Activated gamma-delta T cell treated with anti-CD3 and anti-CD28 coated beads, Interleukin-2, amount 50 U/mL, for 16 hours (primary cell): ENCODE data around the gene NEK4.
"Not testable (repeated sequence)": the region's sequence is repeated elsewhere in the genome, so short reads cannot be mapped to it uniquely, and the experiment has no call there.

ENCODE experiments used
- DNase-seq: peaks from one replicate; pipeline ENCODE4 v3.0.0-alpha.2; 2020; ENCODE audit warnings: low read depth

NEK4 gene

DNA sequence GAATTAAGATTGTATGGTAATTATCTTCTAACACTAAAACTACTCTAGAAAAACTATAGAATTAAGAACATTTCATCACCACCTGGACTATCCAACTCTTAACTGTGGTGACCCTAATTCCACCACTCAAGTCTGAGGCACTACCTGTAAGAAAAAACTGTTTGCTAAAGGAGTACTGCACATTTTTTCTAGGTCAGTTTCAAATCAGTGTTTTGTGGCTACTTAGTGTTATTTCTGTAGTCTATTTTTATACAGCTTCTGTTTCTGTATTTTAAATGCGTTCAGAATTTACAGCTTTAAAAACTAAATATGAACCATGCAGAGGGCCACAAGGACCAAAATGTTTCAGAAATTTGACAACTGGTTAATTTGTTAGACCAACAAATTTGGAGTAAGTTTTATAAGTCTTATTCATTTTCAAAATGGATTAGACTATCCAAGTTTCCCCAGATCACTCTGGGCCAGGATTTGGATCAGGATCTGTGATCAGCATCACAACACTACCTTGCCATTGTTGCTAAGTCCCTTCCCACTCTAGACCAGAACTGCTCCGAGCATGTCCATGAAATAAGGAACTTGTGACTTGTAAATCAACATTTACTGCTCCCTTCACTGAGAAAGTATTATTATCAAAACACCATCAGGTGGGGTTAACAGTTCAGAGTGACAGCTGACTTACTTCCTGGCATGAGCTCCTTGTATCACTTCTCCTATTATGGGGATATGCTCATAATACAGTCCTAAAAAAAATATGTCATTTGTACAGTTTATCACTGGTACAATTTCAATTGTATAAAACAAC, 73.7 kb downstream of the NEK4 start:
- no peak for DNase-seq

DNA sequence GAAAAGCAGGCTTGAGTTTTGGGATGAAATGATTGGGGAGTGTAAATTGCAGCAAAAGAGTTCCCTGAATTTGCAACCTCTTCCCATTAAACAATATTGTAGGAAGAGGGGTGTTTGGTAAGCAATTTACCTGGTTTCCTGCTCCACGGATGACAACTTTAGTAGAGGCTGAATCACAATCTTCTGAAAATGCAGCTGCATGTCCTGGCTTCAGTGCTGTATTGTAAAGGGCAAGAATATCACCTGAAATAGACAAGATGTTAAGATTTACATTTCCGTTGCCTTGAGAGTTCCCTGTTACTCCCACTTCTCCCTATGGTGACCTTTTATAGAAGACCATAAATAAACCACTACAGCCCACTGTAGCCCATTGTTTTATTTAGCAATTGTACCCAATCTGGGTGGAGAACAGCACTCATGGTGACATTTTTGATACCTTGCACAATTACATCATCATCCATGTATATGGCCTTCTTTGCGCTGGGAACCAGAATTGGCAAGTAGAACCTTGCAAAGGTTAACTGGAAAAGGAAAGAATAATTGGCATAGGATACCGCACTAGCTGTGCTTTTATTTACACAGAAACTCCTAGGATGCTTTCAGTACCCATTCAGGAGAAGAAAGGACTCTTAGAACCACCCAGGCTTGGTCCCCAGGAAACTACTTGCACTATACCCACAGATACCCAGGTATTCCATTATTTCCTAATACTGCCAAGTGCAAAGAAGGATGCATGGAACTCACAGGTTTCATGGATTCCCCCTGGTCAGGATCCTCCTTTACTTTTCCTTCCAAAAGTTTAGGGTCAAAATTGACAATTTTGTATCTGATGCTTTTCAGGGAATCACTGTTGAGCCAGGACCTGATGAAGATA, 74.7 kb downstream of the NEK4 start:
- no peak for DNase-seq

DNA sequence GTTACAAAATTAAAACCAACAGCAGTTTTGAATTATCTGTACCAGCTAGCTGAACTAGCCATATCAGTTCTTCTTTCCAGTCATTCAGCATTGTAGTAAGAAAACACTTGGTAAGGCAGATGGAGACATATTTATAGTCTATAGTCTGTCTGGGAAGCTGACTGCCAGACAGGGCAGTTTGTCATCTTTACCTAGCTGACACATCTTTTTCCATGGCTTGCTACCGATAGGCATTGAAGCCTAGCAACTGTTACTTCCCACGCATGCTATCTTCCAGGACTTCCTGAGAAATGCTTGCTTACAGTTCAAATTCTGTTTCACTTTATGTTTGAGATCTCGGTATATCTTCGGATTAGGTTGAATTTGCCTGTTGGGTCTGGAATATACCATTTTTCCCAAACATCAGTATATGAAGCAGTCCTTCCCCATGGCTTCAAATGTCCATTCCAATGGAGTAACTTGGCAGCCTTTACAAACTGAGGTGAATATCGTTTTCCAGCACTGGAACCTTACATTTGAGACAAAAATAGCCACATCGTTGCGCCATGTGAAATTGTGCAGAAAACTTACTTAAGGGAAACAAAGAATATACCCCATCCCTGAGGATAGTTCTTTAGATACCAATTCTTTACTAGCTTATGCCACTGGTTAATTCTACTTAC, 76.1 kb downstream of the NEK4 start:
- no peak for DNase-seq

DNA sequence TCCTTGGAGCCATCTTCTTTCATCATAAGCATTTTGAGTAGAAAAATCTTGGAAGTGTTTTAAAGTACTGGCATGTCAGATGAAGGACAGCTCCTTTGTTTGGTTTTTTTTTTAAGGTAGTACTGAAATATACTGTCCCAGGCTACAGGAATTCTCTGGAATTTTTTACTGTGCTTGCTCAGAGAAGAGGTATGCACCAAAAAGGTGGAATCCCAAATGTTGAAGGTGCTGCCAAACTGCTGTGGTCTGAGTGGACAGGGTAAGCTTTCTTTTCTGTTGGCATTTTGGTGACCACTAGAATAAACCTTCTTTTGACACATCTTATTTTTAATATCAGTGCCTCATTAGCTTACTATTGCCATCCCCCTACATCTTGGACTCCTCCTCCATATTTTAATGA, 77.7 kb downstream of the NEK4 start:
- DNase-seq = no peak

DNA sequence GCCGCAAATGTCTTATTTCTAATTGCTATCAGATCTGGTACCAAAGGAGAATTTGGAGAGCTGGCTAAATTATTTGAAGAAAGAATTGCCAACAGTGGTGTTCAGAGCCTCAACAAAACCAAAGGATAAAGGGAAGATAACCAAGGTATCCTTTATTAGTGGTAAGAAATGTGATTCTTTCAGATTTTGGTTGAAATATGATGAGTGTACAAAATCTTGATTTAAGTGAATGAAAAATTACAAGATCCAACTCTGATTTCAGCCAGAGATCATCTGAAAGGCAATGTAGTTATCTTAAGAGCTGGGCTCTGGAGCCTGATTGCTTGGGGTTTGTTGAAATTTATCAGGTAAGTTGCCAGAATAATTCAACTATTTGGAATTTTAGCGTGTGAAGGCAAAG, 80.2 kb downstream of the NEK4 start:
- DNase-seq = no peak

DNA sequence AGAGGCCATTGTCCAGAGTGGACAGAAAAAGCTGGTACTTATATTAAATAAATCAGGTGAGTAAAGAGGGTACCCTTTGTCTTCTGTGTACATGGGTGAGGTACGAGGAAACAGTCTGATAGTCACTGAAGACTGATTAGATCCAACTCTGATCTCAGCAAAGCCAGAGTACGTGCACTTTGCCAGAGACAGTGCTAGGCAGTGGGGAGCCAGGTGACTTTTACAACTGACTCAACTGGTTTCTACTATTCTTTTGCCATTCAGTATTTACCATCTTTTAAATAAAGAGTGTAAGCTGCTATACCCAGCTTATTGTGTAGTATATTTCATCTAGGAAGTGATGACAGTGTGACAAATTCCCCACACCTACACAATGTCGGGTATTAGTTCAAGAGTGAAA, 81.6 kb downstream of the NEK4 start:
- no peak for DNase-seq

DNA sequence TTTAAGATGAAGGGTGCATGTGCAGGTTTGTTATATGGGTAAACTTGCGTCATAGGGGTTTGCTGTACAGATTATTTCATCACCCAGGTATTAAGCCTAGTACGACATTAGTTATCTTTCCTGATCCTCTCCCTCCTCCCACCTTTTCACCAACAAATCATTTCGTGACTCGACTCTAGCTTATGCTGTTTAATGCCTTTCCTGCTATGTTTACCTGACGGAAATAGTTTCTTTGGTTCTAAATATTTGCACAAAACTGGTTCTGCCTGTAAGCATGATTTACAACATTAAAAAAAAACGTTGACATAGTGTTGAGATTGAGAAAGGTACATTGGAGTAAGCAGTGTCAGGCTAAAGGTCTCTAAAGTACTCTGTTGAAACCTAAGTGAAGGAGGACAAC, 82.5 kb downstream of the NEK4 start:
- DNase-seq = no peak

DNA sequence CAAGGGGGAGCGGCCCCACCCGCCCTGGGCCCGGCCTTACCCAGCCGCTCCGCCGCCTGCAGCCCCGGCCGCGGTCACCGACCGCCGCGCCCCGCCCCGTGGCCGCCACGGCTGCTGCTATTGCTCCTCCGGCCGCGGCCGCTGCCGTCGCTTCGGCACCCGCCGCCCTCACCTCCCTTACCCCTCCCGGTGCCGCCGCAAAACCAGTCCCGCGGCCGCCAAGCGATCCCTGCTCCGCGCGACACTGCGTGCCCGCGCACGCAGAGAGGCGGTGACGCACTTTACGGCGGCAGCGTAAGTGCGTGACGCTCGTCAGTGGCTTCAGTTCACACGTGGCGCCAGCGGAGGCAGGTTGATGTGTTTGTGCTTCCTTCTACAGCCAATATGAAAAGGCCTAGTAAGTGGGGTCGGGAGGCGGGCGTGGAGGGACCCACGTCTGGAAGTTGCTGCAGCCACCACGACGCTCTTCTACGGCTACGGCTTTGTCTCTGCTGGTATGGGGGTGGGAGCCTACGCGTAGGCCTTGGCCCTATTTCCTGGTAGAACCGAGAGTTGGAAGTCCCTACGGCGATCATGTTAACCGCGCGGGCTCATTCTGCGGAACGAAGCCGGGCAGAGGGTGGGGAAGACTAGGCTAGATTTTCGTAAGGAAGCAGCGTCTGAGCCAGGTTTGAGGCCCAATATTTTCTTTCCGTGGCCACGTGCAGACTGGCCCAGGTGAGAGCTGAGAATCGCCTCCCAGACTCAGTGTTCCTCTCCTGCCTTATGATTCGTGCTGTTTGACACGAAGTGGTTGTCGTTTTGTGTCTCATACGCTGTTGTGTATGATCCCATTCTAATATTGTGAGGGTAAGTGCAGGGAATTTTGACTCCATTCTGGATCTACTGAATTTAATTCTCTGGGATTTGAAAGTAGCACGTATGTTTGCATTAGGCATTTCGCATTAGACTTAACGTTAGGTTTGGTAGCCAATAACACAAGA, 84.7 kb downstream of the NEK4 start, which contains the start of the genes GNL3 and PBRM1:
GNL3 (plus strand) TSS at position 324 of the 983 bp plus-strand sequence; CDS start at position 385, 61 bp downstream.
PBRM1 (minus strand) TSS at position 205 of the 983 bp plus-strand sequence.
- DNase-seq = peak; percentile 85

DNA sequence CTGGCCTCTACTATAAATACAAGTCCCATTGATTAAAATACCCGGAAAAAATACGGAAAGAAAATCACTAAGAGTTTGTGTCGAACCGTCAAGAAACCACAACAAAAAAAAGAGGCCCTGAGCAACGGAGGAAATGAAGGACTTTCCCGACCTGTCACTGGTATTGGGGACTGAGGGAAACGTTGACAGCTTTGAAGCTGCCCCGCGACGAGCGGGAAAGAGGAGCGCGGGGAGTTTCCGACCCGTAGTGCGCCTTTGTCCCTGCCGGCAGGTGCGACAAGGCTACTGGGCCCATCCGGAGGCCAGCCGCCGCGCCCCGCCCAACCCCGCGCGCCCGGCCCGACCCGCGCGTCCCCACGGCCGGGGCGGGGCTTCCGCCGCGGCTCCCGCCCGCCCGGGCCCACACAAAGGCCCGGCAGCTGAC, 85.4 kb downstream of the NEK4 start:
- DNase-seq = peak; percentile 60

DNA sequence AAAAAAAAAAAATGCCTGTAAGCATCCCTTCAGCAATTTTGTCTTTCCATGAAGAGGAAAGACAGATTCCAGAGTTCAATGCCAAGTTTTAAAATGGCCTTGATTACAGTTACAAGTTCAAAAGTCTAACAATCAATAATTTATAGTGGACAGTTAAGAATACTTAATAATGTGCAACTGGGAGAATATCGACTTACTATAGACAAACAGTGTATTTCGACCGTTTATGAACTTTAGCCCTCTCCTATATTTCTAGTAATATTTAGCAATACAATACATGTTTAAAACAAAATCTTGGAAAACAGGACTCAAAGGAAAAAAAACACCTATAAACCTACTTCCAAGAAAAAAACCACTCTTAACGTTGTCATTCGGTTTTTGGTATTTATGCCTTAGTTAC, 86.6 kb downstream of the NEK4 start:
- DNase-seq = no peak

DNA sequence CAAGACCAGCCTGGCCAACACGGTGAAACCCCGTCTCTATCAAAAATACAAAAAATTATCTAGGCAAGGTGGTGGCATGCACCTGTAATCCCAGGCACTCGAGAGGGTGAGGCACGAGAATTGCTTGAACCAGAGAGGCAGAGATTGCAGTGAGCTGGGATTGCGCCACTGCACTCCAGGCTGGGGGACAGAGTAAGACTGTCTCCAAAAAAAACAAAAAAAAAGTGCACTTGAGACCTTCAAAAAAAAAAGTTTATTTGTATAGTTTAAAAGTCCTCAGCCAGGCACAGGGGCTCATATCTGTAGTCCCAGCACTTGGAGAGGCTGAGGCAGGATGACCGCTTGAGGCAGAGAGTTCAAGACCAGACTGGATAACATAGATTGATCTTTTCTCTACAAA, 87.1 kb downstream of the NEK4 start:
- DNase-seq = no peak

DNA sequence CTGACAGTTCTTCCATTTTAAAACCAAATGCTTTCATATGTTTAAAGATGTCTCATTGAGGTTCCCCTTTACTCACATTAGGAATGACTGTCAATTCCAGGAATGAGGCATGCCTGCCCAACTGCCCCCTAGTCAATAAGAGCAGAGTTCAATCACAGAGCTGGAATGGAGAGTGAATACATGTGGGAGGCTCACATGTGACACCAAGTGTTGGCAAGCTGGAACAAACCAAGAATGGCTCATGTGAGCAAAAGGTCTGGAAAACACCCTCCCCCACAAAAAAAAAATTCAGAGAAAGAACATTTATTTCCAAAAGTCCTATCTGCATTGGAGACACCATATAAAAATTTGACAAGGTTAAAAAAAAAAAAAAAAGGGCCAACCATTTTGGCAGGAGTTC, 88.7 kb downstream of the NEK4 start:
- no peak for DNase-seq

DNA sequence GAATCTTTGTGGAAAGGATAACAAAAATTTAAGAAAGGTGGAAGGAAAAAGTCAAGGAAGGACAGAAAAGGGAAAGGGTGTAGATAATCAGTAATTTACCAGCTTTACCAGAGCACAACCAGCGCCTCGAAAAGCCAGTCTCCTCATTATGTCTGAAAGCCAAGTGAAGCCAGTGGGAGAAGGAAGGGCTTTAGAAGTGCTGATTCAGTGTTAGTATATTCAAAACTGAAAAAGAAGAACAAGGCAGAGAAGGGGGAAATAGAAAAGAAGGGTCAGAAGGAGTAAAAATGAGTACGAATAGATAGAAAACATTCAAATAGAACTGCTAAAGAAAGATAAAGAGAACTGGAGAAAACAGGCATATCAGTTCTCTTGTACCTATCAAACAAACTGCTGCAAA, 89.1 kb downstream of the NEK4 start:
- no peak for DNase-seq

DNA sequence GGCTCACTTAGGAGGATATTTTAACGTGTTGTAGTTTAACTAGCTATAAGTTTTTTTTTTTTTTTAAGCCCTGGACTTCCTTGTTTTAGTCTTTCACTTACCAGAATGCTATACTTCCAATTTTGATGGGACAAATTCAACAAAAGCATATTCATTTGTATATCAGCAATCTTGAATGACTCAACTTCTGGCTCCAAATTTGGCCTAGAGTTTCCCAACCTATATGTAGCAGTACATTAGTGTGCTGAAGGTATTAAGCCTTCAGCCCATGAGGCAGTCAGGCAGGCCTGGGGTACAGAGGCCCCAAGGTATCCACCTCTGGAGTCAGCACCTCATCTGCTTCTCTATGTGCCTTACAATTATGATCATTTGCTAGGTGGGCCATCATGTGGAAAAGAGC, 90.9 kb downstream of the NEK4 start:
- no peak for DNase-seq

DNA sequence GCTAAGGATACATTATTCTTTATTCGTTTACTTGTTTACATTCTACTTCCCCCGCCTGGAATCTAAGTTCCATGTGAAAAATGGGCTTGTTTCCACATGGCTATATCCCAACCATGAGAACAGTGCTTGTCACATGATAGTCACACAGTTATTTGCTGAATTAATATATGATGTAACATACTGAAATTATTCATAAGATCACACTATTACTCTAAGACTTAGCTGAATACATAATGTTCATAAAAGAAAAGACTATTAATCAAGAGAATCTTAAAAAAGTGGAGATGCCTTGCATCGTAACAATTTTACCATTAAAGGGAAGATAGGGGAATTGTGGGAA, 91.6 kb downstream of the NEK4 start:
- no peak for DNase-seq

DNA sequence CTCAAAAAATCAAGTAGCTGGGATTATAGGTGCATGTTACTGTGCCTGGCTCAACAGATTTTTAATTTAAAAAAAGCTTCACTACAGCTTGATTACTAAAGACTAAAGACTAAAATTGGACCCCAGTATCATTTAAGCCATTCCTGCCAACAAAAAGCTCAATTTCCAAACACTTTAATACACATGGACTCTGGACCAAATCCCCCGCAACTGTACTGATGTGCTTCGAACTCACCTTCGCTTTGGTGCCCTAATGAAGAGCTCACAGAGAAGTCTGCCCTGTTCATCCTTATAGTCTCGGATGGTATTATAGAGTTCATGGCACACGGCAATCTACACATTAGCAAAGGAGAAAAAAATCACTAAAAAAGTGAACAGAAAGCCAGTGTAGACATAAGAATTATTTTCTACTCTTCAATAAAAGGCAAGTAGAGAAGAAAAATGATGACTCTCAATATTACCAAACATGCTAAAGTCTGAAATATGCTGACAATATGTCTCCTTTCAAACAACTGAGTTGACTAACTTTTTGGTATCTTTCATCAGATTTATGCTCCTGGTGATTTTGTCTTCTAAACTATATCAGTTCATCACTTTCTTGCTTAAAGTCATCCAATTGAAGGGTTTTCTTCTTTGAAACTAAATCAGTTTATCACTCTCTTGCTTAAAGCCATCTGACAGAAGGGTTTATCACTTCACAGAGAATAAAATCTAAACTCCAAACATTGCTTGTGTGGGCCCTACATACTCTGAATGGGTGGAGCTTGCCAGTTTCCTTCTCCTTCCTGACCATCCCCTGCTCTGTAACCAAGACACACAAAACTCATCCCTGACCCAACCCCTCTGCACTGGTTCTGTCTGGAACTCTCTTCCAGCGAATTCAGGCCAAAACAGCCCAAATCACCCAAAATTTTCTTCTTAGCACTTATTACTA, 92.2 kb downstream of the NEK4 start:
- DNase-seq = no peak

DNA sequence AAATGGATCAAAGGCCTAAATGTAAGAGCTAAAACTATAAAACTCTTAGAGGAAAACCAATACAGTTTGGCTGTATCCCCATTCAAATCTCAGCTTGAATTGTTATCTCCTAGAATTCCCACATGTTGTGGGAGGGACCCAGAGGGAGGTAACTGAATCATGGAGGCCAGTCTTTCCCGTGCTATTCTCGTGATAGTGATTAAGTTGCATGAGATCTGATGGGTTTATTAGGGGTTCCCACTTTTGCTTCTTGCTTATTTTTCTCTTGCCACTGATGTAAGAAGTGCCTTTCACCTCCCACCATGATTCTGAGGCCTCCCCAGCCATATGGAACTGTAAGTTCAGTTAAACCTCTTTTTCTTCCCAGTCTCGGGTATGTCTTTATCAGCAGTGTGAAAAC, 94.5 kb downstream of the NEK4 start:
- DNase-seq = not testable (repeated sequence)

DNA sequence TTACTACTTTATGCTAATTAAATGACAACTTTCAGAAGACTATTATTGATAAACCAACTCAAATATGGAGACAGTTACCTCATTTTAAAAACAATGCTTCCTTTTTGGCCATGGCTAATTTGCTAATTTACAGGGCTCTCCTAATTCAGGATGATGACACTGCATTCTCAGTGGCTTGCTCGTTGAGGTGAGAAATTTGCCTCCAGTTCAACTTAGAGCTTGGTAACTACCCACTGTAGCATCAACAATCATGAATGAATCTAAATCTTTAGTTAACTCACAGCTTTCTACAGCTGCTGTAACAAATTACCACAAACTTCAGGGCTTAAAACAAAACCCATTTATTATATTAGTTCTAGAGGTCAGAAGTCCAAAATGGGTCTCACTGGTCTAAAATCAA, 99.1 kb downstream of the NEK4 start:
- no peak for DNase-seq

DNA sequence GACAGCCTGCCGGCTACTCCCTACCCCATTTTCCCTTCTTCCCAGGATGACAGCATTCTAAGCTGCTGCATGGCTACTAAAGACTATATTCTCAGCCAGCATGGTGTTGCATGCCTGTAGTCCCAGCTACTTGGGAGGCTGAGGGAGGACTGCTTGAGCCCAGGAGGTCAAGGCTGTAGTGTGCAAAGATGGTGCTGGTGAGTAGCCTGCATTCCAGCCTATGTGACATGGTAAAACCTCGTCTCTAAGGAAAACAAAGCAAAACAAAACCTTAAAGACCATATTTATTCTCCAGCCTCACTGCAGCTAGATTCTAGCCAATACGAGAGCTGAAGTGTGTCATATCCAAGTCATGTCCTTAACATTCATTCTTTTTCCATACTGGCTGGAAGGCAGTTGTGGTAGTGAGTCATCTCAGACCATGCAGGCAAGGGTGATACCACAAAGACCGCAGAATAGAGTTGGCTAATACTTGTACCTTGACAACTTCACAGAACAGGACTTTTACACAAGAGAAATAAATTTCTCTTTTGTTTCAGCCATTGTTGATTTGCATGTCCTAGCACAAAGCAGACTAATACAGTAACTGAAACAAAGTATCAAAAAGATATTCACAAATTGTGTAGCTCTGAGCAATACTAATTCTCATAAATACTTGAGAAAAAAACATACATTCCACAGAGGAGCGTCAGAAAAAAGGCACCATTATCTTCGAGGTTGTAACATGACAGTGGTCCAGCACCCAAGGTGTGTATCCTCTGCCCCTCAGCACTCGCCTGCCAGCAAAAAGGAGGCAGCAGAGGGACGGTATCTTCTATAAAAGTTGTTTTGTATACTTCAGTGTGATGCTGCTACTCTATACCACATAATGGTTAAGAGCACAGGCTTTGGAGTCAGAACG, 99.9 kb downstream of the NEK4 start:
- DNase-seq = no peak
